Measurements from ENCODE around the gene HS6ST3.

HS6ST3 gene

GRCh38 chr13:96652506-96652905 is 562.6 kb downstream of the HS6ST3 start:
- Mint-ChIP-seq H3K9me3 (peaks cover 18% of the 10 kb centered on the region), H3K27ac (no peak overlapping the region), H3K4me3 (no peak overlapping the region), H3K4me1 (ENCODE audit: low read depth) (no peaks in the 10 kb centered on the region), H3K27me3 (ENCODE audit: low read depth) (no peaks in the 10 kb centered on the region), H3K36me3 (ENCODE audit: low read depth) (no peaks in the 10 kb centered on the region)

- no peaks in the 10 kb centered on the region for H3K36me3 Mint-ChIP-seq (ENCODE audit: low read depth)
- H3K4me1 Mint-ChIP-seq (ENCODE audit: low read depth): no peaks in the 10 kb centered on the region
- H3K27me3 Mint-ChIP-seq (ENCODE audit: low read depth): no peaks in the 10 kb centered on the region
- H3K27ac Mint-ChIP-seq: no peak overlapping the region
- H3K9me3 Mint-ChIP-seq: peaks cover 37% of the 10 kb centered on the region
- no peak overlapping the region for H3K4me3 Mint-ChIP-seq
Observed at GRCh38 chr13:96661612-96662011, 571.7 kb downstream of the HS6ST3 start.

- no peaks in the 10 kb centered on the region for H3K27me3 Mint-ChIP-seq (ENCODE audit: low read depth)
- no peak overlapping the region for H3K27ac Mint-ChIP-seq
- H3K36me3 Mint-ChIP-seq (ENCODE audit: low read depth): no peaks in the 10 kb centered on the region
- H3K4me1 Mint-ChIP-seq (ENCODE audit: low read depth): no peaks in the 10 kb centered on the region
- H3K4me3 Mint-ChIP-seq: no peak overlapping the region
- peaks cover 34% of the 10 kb centered on the region for H3K9me3 Mint-ChIP-seq
Observed at GRCh38 chr13:96662036-96662435, 572.1 kb downstream of the HS6ST3 start.

GRCh38 chr13:96667294-96668018 is 577.5 kb downstream of the HS6ST3 start:
- Mint-ChIP-seq H3K9me3 (peaks cover 16% of the 10 kb centered on the region), H3K27ac (no peak overlapping the region), H3K4me1 (ENCODE audit: low read depth) (no peaks in the 10 kb centered on the region), H3K4me3 (no peak overlapping the region), H3K36me3 (ENCODE audit: low read depth) (no peaks in the 10 kb centered on the region), H3K27me3 (ENCODE audit: low read depth) (no peaks in the 10 kb centered on the region)

- Mint-ChIP-seq H3K4me3 (no peak overlapping the region), H3K9me3 (peaks cover 10% of the 10 kb centered on the region), H3K4me1 (ENCODE audit: low read depth) (no peaks in the 10 kb centered on the region), H3K36me3 (ENCODE audit: low read depth) (no peaks in the 10 kb centered on the region), H3K27me3 (ENCODE audit: low read depth) (no peaks in the 10 kb centered on the region), H3K27ac (no peak overlapping the region)
Observed at GRCh38 chr13:96671073-96671472, 581.2 kb downstream of the HS6ST3 start.

- Mint-ChIP-seq H3K27ac (no peak overlapping the region), H3K9me3 (peaks cover 10% of the 10 kb centered on the region), H3K36me3 (ENCODE audit: low read depth) (no peaks in the 10 kb centered on the region), H3K4me1 (ENCODE audit: low read depth) (no peaks in the 10 kb centered on the region), H3K4me3 (no peak overlapping the region), H3K27me3 (ENCODE audit: low read depth) (no peaks in the 10 kb centered on the region)
Observed at GRCh38 chr13:96672016-96672415, 582.1 kb downstream of the HS6ST3 start.

GRCh38 chr13:96673825-96674224 is 583.9 kb downstream of the HS6ST3 start:
- Mint-ChIP-seq H3K27me3 (ENCODE audit: low read depth) (no peaks in the 10 kb centered on the region), H3K9me3 (peaks cover 14% of the 10 kb centered on the region), H3K4me3 (no peak overlapping the region), H3K4me1 (ENCODE audit: low read depth) (no peaks in the 10 kb centered on the region), H3K36me3 (ENCODE audit: low read depth) (no peaks in the 10 kb centered on the region), H3K27ac (no peak overlapping the region)

- no peak overlapping the region for H3K27ac Mint-ChIP-seq
- peaks cover 12% of the 10 kb centered on the region for H3K9me3 Mint-ChIP-seq
- no peaks in the 10 kb centered on the region for H3K27me3 Mint-ChIP-seq (ENCODE audit: low read depth)
- no peaks in the 10 kb centered on the region for H3K36me3 Mint-ChIP-seq (ENCODE audit: low read depth)
- no peaks in the 10 kb centered on the region for H3K4me1 Mint-ChIP-seq (ENCODE audit: low read depth)
- no peak overlapping the region for H3K4me3 Mint-ChIP-seq
Observed at GRCh38 chr13:96677029-96677428, 587.1 kb downstream of the HS6ST3 start.

GRCh38 chr13:96678801-96679200 is 588.9 kb downstream of the HS6ST3 start:
- Mint-ChIP-seq H3K4me3 (no peak overlapping the region), H3K27ac (no peak overlapping the region), H3K27me3 (ENCODE audit: low read depth) (no peaks in the 10 kb centered on the region), H3K9me3 (peaks cover 9% of the 10 kb centered on the region), H3K36me3 (ENCODE audit: low read depth) (no peaks in the 10 kb centered on the region), H3K4me1 (ENCODE audit: low read depth) (no peaks in the 10 kb centered on the region)

GRCh38 chr13:96680898-96681297 is 591.0 kb downstream of the HS6ST3 start:
- Mint-ChIP-seq H3K36me3 (ENCODE audit: low read depth) (no peaks in the 10 kb centered on the region), H3K27ac (no peak overlapping the region), H3K4me1 (ENCODE audit: low read depth) (no peaks in the 10 kb centered on the region), H3K27me3 (ENCODE audit: low read depth) (no peaks in the 10 kb centered on the region), H3K4me3 (no peak overlapping the region), H3K9me3 (peaks cover 9% of the 10 kb centered on the region)

GRCh38 chr13:96681766-96682165 is 591.9 kb downstream of the HS6ST3 start:
- Mint-ChIP-seq H3K4me3 (no peak overlapping the region), H3K9me3 (peaks cover 9% of the 10 kb centered on the region), H3K4me1 (ENCODE audit: low read depth) (no peaks in the 10 kb centered on the region), H3K27ac (no peak overlapping the region), H3K27me3 (ENCODE audit: low read depth) (no peaks in the 10 kb centered on the region), H3K36me3 (ENCODE audit: low read depth) (no peaks in the 10 kb centered on the region)

- Mint-ChIP-seq H3K4me3 (no peak overlapping the region), H3K4me1 (ENCODE audit: low read depth) (no peaks in the 10 kb centered on the region), H3K27me3 (ENCODE audit: low read depth) (no peaks in the 10 kb centered on the region), H3K9me3 (peaks cover 5% of the 10 kb centered on the region), H3K36me3 (ENCODE audit: low read depth) (no peaks in the 10 kb centered on the region), H3K27ac (no peak overlapping the region)
Observed at GRCh38 chr13:96684469-96684868, 594.6 kb downstream of the HS6ST3 start.

- Mint-ChIP-seq H3K27me3 (ENCODE audit: low read depth) (no peaks in the 10 kb centered on the region), H3K27ac (no peak overlapping the region), H3K4me3 (no peak overlapping the region), H3K9me3 (peaks cover 5% of the 10 kb centered on the region), H3K36me3 (ENCODE audit: low read depth) (no peaks in the 10 kb centered on the region), H3K4me1 (ENCODE audit: low read depth) (no peaks in the 10 kb centered on the region)
Observed at GRCh38 chr13:96684907-96685306, 595.0 kb downstream of the HS6ST3 start.

- H3K9me3 Mint-ChIP-seq: peaks cover 5% of the 10 kb centered on the region
- H3K27me3 Mint-ChIP-seq (ENCODE audit: low read depth): no peaks in the 10 kb centered on the region
- no peak overlapping the region for H3K27ac Mint-ChIP-seq
- no peaks in the 10 kb centered on the region for H3K4me1 Mint-ChIP-seq (ENCODE audit: low read depth)
- no peaks in the 10 kb centered on the region for H3K36me3 Mint-ChIP-seq (ENCODE audit: low read depth)
- no peak overlapping the region for H3K4me3 Mint-ChIP-seq
Observed at GRCh38 chr13:96686286-96686685, 596.4 kb downstream of the HS6ST3 start.

- Mint-ChIP-seq H3K27ac (no peak overlapping the region), H3K4me3 (no peak overlapping the region), H3K36me3 (ENCODE audit: low read depth) (no peaks in the 10 kb centered on the region), H3K9me3 (peaks cover 5% of the 10 kb centered on the region), H3K4me1 (ENCODE audit: low read depth) (no peaks in the 10 kb centered on the region), H3K27me3 (ENCODE audit: low read depth) (no peaks in the 10 kb centered on the region)
Observed at GRCh38 chr13:96687191-96687590, 597.3 kb downstream of the HS6ST3 start.

GRCh38 chr13:96690998-96691397 is 601.1 kb downstream of the HS6ST3 start:
- H3K27me3 Mint-ChIP-seq (ENCODE audit: low read depth): no peaks in the 10 kb centered on the region
- peaks cover 4% of the 10 kb centered on the region for H3K9me3 Mint-ChIP-seq
- no peaks in the 10 kb centered on the region for H3K36me3 Mint-ChIP-seq (ENCODE audit: low read depth)
- no peaks in the 10 kb centered on the region for H3K4me1 Mint-ChIP-seq (ENCODE audit: low read depth)
- H3K27ac Mint-ChIP-seq: no peak overlapping the region
- H3K4me3 Mint-ChIP-seq: no peak overlapping the region
